GM06990 (cell line): ENCODE data around the gene NAGS.
"Not testable (repeated sequence)": the region's sequence is repeated elsewhere in the genome, so short reads cannot be mapped to it uniquely, and the experiment has no call there.

Source experiments
- DNase-seq: peaks from one replicate; pipeline ENCODE4 v3.0.0-alpha.2; 2011; ENCODE audit not compliant: insufficient read length; ENCODE audit errors: extremely low read depth
- H3K27me3 ChIP-seq: replicated peaks from 2 replicates; pipeline ENCODE4 v1.6.0; 2011; ENCODE audit warnings: low read length; ENCODE audit not compliant: control insufficient read depth, insufficient read depth
- H3K36me3 ChIP-seq: 2 replicates; pipeline ENCODE4 v1.5.1; 2011; ENCODE audit warnings: low read length; ENCODE audit not compliant: control insufficient read depth, insufficient read depth
- H3K4me3 ChIP-seq: replicated peaks from 2 replicates; pipeline ENCODE4 v1.5.1; 2011; ENCODE audit warnings: low read depth, mild to moderate bottlenecking, control low read depth, low read length
- TF ChIP-seq, protein P1 (sequence below): IDR thresholded peaks from 2 replicates; pipeline ENCODE4 v1.5.1; 2011; ENCODE audit warnings: low read length, control low read depth, mild to moderate bottlenecking, inconsistent platforms; ENCODE audit not compliant: insufficient read depth, poor library complexity, severe bottlenecking

The NAGS gene

DNA sequence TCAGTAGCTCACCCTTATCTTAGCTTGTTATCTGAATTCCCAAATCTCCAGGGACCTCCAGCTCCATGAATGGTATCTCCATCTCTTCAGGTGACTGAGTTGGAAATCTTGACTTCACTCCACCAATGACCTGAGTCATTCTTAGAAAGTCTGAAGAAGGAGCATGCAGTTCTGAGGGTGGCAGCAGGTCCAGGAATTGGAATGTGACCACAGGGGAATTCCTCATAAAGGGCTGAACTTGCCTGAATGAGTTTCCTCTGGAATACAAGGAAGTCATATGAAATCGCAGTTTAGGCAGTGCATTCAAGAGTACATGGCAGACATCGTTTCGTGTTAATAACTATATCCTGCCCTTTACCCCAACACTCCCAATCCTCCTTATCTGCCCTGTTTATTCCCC lies 38.1 kb upstream of the NAGS start:
- TF ChIP-seq, protein P1, sequence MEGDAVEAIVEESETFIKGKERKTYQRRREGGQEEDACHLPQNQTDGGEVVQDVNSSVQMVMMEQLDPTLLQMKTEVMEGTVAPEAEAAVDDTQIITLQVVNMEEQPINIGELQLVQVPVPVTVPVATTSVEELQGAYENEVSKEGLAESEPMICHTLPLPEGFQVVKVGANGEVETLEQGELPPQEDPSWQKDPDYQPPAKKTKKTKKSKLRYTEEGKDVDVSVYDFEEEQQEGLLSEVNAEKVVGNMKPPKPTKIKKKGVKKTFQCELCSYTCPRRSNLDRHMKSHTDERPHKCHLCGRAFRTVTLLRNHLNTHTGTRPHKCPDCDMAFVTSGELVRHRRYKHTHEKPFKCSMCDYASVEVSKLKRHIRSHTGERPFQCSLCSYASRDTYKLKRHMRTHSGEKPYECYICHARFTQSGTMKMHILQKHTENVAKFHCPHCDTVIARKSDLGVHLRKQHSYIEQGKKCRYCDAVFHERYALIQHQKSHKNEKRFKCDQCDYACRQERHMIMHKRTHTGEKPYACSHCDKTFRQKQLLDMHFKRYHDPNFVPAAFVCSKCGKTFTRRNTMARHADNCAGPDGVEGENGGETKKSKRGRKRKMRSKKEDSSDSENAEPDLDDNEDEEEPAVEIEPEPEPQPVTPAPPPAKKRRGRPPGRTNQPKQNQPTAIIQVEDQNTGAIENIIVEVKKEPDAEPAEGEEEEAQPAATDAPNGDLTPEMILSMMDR: no peak
- DNase-seq: no peak
- H3K27me3 ChIP-seq: no peaks in the 10 kb centered on the region
- H3K36me3 ChIP-seq: no peaks in the 10 kb centered on the region
- no peak overlapping the region for H3K4me3 ChIP-seq

GRCh38 chr17:43967251-43967875 lies 37.1 kb upstream of the NAGS start:
- DNase-seq: no peak

GRCh38 chr17:43970366-43970765 lies 34.1 kb upstream of the NAGS start:
- Histone ChIP-seq H3K27me3 (no peaks in the 10 kb centered on the region), H3K36me3 (no peaks in the 10 kb centered on the region), H3K4me3 (no peak overlapping the region)
- TF ChIP-seq, protein P1: no peak
- DNase-seq: no peak

More at GRCh38 chr17:43967251-43967875, 37.1 kb upstream of the NAGS start:
- no peaks in the 10 kb centered on the region for H3K27me3 ChIP-seq
- TF ChIP-seq, protein P1: no peak
- no peaks in the 10 kb centered on the region for H3K36me3 ChIP-seq
- no peak overlapping the region for H3K4me3 ChIP-seq

DNA sequence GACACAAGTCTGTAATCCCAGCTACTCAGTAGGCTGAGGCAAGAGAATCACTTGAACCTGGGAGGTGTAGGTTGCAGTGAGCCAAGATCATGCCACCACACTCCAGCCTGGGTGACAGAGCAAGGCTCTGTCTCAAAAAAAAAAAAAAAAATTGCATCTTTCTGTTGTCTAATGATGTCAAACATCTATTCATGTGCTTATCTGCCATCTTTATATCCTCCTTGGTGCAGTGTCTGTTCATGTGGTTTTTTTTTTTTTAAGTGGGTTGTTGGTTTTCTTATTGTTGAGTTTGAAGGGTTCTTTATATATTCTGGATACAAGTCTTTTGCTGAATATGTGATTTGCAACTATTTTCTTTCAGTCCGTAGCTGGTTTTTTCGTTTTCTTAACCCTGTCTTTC lies 33.0 kb upstream of the NAGS start:
- H3K36me3 ChIP-seq, DNase-seq, H3K4me3 ChIP-seq, H3K27me3 ChIP-seq: not testable (repeated sequence)

DNA sequence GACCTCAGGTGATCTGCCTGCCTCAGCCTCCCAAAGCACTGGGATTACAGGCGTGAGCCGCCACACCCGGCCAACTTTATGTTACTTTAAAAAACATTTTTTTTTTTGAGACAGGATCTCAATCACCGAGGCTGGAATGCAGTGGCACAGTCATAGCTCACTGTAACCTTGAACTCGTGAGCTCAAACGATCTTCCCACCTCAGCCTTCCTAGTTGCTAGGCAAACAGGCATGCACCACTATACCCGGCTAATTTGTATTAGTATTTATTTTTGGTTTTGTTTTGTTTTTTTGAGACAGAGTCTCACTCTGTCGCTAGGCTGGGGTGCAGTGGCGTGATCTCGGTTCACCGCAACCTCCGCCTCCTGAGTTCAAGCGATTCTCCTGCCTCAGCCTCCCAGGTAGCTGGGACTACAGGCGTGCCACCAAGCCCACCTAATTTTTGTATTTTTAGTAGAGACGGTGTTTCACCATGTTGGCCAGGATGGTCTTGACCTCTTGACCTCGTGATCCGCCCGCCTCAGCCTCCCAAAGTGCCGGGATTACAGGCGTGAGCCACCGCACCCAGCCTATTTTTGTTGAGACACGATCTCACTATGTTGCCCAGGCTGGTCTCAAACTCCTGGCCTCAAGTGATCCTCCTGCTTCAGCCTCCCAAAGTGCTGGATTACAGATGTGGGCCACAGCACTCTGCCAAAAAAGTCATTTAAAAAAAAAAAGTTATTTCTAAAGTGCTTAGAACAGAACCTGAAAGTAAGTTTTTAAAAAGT lies 31.8 kb upstream of the NAGS start:
- H3K4me3 ChIP-seq, H3K36me3 ChIP-seq, H3K27me3 ChIP-seq, DNase-seq: not testable (repeated sequence)

DNA sequence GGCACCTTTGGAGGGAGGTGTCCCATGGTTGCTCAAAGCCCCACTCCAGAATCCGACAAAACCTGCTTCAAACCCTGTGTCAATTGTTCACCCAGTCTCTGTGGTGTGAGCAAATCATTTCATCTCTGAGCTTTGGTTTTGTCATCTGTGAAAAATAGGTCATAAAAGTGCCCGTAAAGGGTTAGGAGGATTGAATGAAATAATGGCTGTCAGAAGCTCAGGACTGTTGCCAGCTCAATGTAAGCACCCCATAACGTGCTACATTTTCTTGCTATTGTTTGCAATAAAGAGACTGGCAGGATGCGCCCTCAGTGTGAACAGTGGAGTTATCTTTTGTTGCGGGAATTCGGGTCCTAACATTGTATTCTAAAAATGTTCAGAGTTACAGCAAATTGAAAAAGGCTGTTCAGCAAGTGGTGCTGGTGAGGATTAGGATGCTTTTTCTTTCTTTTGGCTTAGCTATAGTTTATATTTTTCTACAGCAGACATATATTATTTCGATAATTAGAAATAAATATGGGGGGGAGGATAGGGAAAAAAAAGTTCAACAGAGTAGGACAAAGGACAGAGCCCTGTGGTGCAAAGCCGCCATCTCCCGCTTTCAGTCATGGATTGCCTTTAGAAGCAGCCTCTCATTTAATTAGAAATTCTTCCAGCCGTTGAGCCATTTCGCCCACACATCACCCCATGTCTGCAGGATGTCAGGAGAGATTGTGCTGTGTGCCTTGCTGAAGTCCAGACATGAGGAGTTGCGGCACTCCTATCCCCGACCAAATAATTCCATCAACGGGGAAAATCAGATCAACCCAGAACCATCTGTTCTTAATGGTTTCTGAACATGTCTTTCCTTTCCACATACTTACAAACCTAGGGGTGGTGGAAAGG lies 29.8 kb upstream of the NAGS start:
- no peaks in the 10 kb centered on the region for H3K27me3 ChIP-seq
- TF ChIP-seq, protein P1: no peak
- no peak for DNase-seq
- no peaks in the 10 kb centered on the region for H3K36me3 ChIP-seq
- H3K4me3 ChIP-seq: no peak overlapping the region
